HEK293 (cell line): ENCODE results near the gene NDST3.

Source experiments
- CTCF ChIA-PET: fragments of 350-600 bp; formaldehyde crosslinking; extraction: SDS; loops from one replicate; lab custom pipeline; 2021; ENCODE audit warnings: antibody characterized with exemption; lab: Yijun Ruan, JAX
- POLR2A ChIA-PET: fragments of 300-600 bp; formaldehyde crosslinking; extraction: SDS; loops from one replicate; lab custom pipeline; 2020; ENCODE audit warnings: antibody characterized with exemption, inconsistent platforms; lab: Yijun Ruan, JAX
- H3K27ac ChIP-seq: fragments of 200-500 bp; sonication (Bioruptor generic); 2 replicates; pipeline ENCODE4 v1.5.1; 2014; ENCODE audit warnings: low read depth, low read length, control low read depth, inconsistent platforms; ENCODE audit errors: extremely low read depth
- H3K36me3 ChIP-seq, 2 experiments: fragments of 200-500 bp in 1 of 2; sonication (Bioruptor generic) in 1 of 2; 1 replicate in 1 of 2; 2 replicates in 1 of 2; pipeline ENCODE4 v1.5.1; 2014 to 2017; ENCODE audit warnings: inconsistent platforms in 2 of 2, low read length in 2 of 2; ENCODE audit not compliant: control insufficient read depth in 2 of 2, insufficient read depth in 1 of 2
- H3K4me1 ChIP-seq: fragments of 200-500 bp; sonication (Bioruptor generic); 2 replicates; pipeline ENCODE4 v1.5.1; 2014; ENCODE audit warnings: mild to moderate bottlenecking, low read length, inconsistent platforms; ENCODE audit not compliant: control insufficient read depth, insufficient read depth
- H3K4me3 ChIP-seq: 2 replicates; pipeline ENCODE4 v1.5.1; 2011; ENCODE audit warnings: low read depth, mild to moderate bottlenecking, control low read depth, low read length, moderate library complexity
- H3K9me3 ChIP-seq: fragments of 200-500 bp; sonication (Bioruptor generic); 2 replicates; pipeline ENCODE4 v1.5.1; 2014; ENCODE audit warnings: low read depth, low read length, inconsistent platforms; ENCODE audit not compliant: control insufficient read depth, insufficient read depth
- FEZF1 ChIP-seq: fragments of 450-650 bp; formaldehyde crosslinking; IDR thresholded peaks from 2 replicates; pipeline ENCODE4 v1.5.1; 2016; ENCODE audit warnings: missing biosample characterization, missing genetic modification characterization
- GLI4 ChIP-seq: fragments of 450-650 bp; formaldehyde crosslinking; IDR thresholded peaks from 2 replicates; pipeline ENCODE4 v1.5.1; 2016; ENCODE audit warnings: missing biosample characterization, missing genetic modification characterization
- HIC1 ChIP-seq: fragments of 450-650 bp; formaldehyde crosslinking; IDR thresholded peaks from 2 replicates; pipeline ENCODE4 v1.5.1; 2016; ENCODE audit warnings: missing biosample characterization, missing genetic modification characterization
- HOXA7 ChIP-seq: sonication (generic); formaldehyde crosslinking; IDR thresholded peaks from 2 replicates; pipeline ENCODE4 v1.8.1; 2022; ENCODE audit warnings: missing genetic modification reagents, borderline replicate concordance
- KLF1 ChIP-seq: fragments of 450-650 bp; formaldehyde crosslinking; IDR thresholded peaks from 2 replicates; pipeline ENCODE4 v1.5.1; 2016; ENCODE audit warnings: missing biosample characterization, missing genetic modification characterization
- KLF16 ChIP-seq: fragments of 450-650 bp; formaldehyde crosslinking; IDR thresholded peaks from 2 replicates; pipeline ENCODE4 v1.5.1; 2017; ENCODE audit warnings: missing biosample characterization, missing genetic modification characterization
- WT1 ChIP-seq: fragments of 450-650 bp; formaldehyde crosslinking; IDR thresholded peaks from 2 replicates; pipeline ENCODE4 v1.5.1; 2016; ENCODE audit warnings: missing biosample characterization, missing genetic modification characterization
- ZBTB11 ChIP-seq: fragments of 450-650 bp; formaldehyde crosslinking; conservative IDR thresholded peaks from 2 replicates; pipeline ENCODE4 v1.5.1; 2016; ENCODE audit warnings: low read depth, missing biosample characterization, missing genetic modification characterization
- ZBTB21 ChIP-seq: fragments of 450-650 bp; formaldehyde crosslinking; IDR thresholded peaks from 2 replicates; pipeline ENCODE4 v1.5.1; 2017; ENCODE audit warnings: missing biosample characterization, missing genetic modification characterization
- ZNF140 ChIP-seq: fragments of 450-650 bp; formaldehyde crosslinking; IDR thresholded peaks from 2 replicates; pipeline ENCODE4 v1.5.1; 2016; ENCODE audit warnings: missing biosample characterization, missing genetic modification characterization
- ZNF184 ChIP-seq: fragments of 450-650 bp; IDR thresholded peaks from 2 replicates; pipeline ENCODE4 v1.5.1; 2018; ENCODE audit warnings: missing biosample characterization, mild to moderate bottlenecking, missing genetic modification characterization
- ZNF19 ChIP-seq: fragments of 450-650 bp; formaldehyde crosslinking; IDR thresholded peaks from 2 replicates; pipeline ENCODE4; 2016; ENCODE audit warnings: missing biosample characterization, missing genetic modification characterization, low read depth
- ZNF341 ChIP-seq: fragments of 450-650 bp; formaldehyde crosslinking; IDR thresholded peaks from 2 replicates; pipeline ENCODE4; 2016; ENCODE audit warnings: low read depth, missing biosample characterization, missing genetic modification characterization
- ZNF366 ChIP-seq: fragments of 450-650 bp; formaldehyde crosslinking; conservative IDR thresholded peaks from 2 replicates; pipeline ENCODE4 v1.5.1; 2016; ENCODE audit warnings: missing biosample characterization, missing genetic modification characterization
- ZNF555 ChIP-seq: fragments of 450-650 bp; formaldehyde crosslinking; conservative IDR thresholded peaks from 2 replicates; pipeline ENCODE4 v1.5.1; 2017; ENCODE audit warnings: missing biosample characterization, mild to moderate bottlenecking, missing genetic modification characterization, inconsistent platforms
- ZNF791 ChIP-seq: fragments of 450-650 bp; formaldehyde crosslinking; IDR thresholded peaks from 2 replicates; pipeline ENCODE4 v1.5.1; 2016; ENCODE audit warnings: missing biosample characterization, missing genetic modification characterization
- ZNF837 ChIP-seq: fragments of 450-650 bp; formaldehyde crosslinking; IDR thresholded peaks from 2 replicates; pipeline ENCODE4 v1.5.1; 2016; ENCODE audit warnings: missing biosample characterization, missing genetic modification characterization
- ZSCAN23 ChIP-seq: fragments of 450-650 bp; formaldehyde crosslinking; IDR thresholded peaks from 2 replicates; pipeline ENCODE4 v1.5.1; 2016; ENCODE audit warnings: missing biosample characterization, missing genetic modification characterization
- TF ChIP-seq, protein P1 (sequence below): sonication (generic); formaldehyde crosslinking; IDR thresholded peaks from 2 replicates; pipeline ENCODE4 v1.8.1; 2022; ENCODE audit warnings: mild to moderate bottlenecking, moderate library complexity, missing genetic modification reagents
- TF ChIP-seq, protein P2 (sequence below): fragments of 450-650 bp; formaldehyde crosslinking; IDR thresholded peaks from 2 replicates; pipeline ENCODE4 v1.5.1; 2016; ENCODE audit warnings: missing biosample characterization, missing genetic modification characterization
- TF ChIP-seq, protein P3 (sequence below): fragments of 450-650 bp; formaldehyde crosslinking; IDR thresholded peaks from 2 replicates; pipeline ENCODE4 v1.5.1; 2016; ENCODE audit warnings: missing biosample characterization, missing genetic modification characterization

Gene NDST3

DNA sequence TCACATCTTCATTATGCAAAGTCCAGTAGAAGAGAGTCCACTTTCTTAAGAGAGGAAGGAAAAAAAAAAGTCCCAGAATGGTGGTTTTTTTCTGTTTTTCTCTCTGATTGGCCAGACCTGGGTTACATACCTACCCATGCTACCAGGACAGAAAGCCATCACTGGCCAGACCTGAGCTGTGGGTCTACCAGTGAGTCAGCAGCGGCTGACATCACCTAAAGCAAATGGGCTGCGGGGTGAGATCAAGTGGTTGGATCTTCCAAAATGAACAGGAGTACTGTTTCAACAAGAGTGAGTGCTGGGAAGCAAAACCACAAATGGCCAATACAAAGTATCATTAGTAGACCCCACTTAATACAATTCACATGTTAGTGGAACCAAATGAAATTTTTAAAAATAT is 1.6 kb upstream of the NDST3 start:
- no peaks in the 10 kb centered on the region for H3K4me1 ChIP-seq
- no peak overlapping the region for H3K4me3 ChIP-seq
- no peak overlapping the region for H3K27ac ChIP-seq
- H3K9me3 ChIP-seq: no peaks in the 10 kb centered on the region
- TF ChIP-seq HIC1 (tag by site-specific recombination) (no peak), FEZF1 (0 out of 2 replicates have a peak, but pooled peaks have one; percentile 17), ZNF837 (tag by site-specific recombination) (no peak), ZBTB11 (tag by site-specific recombination) (no peak), ZNF184 (no peak), ZNF366 (tag by site-specific recombination) (peak; percentile 31; the same call in 1 of the 2 replicates), ZSCAN23 (no peak), ZNF341 (tag by site-specific recombination) (0 out of 2 replicates have a peak, but pooled peaks have one; percentile 10), GLI4 (tag by site-specific recombination) (no peak)
- H3K36me3 ChIP-seq: no peaks in the 10 kb centered on the region
- POLR2A ChIA-PET: no interaction called here
- CTCF ChIA-PET: interaction anchor here (0.6 kb wide), 2 partner anchors 77 to 517 kb away, joined by 3 read pairs; no protein-coding TSS in a partner anchor

DNA sequence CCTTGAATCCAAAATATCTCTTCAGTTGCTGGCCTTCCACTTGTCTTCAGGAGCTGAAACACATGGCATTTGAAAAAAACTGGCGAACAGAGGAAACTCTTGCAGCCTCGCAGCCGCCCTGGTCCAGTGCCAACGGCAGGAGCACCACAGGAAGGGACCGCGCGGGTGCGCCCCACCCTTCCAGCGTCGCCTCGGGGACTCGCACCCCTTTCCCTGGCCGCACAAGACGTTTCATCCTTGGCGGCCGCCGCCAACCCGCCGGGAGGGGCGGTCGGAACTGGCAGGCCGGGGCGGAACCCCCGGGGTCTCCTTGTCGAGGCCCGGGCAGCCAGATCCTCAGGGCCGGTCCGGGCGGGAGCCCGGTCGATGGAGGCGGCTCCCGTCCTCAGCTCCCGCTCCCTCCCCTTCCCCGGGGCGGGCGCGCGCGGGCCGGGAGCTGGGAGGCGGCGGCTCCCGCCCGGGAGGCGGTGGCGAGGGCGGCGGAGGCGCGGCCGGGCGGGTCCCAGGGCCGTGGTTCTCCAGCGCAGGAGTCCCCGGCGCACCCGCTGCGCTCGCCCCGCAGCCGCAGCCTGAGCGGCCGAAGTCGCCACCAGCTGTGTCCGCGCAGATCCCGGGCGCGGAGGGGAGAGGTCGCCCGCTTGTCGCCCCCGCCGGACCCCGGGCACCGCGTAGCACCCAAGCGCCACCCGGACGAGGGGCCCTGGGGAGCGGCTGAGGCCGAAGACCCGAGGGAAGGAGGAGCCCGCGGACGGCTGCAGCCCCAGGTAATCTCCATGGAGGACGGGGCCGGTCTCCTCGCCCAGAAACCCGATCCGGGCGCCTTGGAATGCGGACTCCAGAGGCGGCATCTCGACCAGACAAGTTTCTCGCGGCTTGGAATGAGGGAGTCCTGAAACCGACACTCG is 886 bp upstream of the NDST3 start:
- no peak overlapping the region; the same call in 1 of the 2 replicates for H3K27ac ChIP-seq
- ChIA-PET CTCF (interaction anchor here (0.6 to 0.7 kb wide), 2 partner anchors 76 to 899 kb away, joined by 3 to 5 read pairs; no protein-coding TSS in a partner anchor), POLR2A (interaction anchor here (0.6 kb wide), 1 partner anchor 195 kb away, joined by 3 read pairs; no protein-coding TSS in a partner anchor)
- no peaks in the 10 kb centered on the region for H3K9me3 ChIP-seq
- H3K36me3 ChIP-seq: no peaks in the 10 kb centered on the region
- H3K4me3 ChIP-seq: peak overlapping the region; percentile 57
- no peaks in the 10 kb centered on the region for H3K4me1 ChIP-seq
- TF ChIP-seq ZNF366 (tag by site-specific recombination) (no peak), ZNF19 (tag by site-specific recombination) (no peak), ZNF555 (tag by site-specific recombination) (no peak), KLF16 (no peak), HOXA7 (CRISPR knock-in tag) (no peak), KLF1 (tag by site-specific recombination) (peak; percentile 45; the same call in 1 of the 2 replicates), ZNF791 (tag by site-specific recombination) (no peak), ZBTB21 (no peak), ZNF140 (tag by site-specific recombination) (no peak), WT1 (tag by site-specific recombination) (no peak)
- TF ChIP-seq, protein P1, sequence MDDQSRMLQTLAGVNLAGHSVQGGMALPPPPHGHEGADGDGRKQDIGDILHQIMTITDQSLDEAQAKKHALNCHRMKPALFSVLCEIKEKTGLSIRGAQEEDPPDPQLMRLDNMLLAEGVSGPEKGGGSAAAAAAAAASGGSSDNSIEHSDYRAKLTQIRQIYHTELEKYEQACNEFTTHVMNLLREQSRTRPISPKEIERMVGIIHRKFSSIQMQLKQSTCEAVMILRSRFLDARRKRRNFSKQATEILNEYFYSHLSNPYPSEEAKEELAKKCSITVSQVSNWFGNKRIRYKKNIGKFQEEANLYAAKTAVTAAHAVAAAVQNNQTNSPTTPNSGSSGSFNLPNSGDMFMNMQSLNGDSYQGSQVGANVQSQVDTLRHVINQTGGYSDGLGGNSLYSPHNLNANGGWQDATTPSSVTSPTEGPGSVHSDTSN (CRISPR knock-in tag): no peak
- TF ChIP-seq, protein P2, sequence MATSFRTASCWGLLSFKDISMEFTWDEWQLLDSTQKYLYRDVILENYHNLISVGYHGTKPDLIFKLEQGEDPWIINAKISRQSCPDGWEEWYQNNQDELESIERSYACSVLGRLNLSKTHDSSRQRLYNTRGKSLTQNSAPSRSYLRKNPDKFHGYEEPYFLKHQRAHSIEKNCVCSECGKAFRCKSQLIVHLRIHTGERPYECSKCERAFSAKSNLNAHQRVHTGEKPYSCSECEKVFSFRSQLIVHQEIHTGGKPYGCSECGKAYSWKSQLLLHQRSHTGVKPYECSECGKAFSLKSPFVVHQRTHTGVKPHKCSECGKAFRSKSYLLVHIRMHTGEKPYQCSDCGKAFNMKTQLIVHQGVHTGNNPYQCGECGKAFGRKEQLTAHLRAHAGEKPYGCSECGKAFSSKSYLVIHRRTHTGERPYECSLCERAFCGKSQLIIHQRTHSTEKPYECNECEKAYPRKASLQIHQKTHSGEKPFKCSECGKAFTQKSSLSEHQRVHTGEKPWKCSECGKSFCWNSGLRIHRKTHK (tag by site-specific recombination): no peak
- TF ChIP-seq, protein P3, sequence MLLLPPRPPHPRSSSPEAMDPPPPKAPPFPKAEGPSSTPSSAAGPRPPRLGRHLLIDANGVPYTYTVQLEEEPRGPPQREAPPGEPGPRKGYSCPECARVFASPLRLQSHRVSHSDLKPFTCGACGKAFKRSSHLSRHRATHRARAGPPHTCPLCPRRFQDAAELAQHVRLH (tag by site-specific recombination): no peak
